Adrenal gland (tissue), 5 donors: ENCODE data around the gene SPTLC2.

ENCODE experiments used
- CTCF ChIP-seq, 6 experiments: fragments of 450-650 bp in 4 of 6; fragments of 200-600 bp in 2 of 6; sonication (generic) in 1 of 6; IDR thresholded peaks; 1 replicate in 5 of 6; 2 replicates in 1 of 6; pipeline versions ENCODE4 v1.5.1 to v1.8.0; 2016 to 2021; ENCODE audit warnings: antibody characterized with exemption in 6 of 6, mild to moderate bottlenecking in 2 of 6, moderate library complexity in 1 of 6
- POLR2A ChIP-seq, 2 donors: fragments of 450-650 bp; IDR thresholded peaks; one replicate each; pipeline ENCODE4 v1.6.1; 2017; ENCODE audit warnings: antibody characterized with exemption in 2 of 2, mild to moderate bottlenecking in 2 of 2, moderate library complexity in 1 of 2
- donor health status: DM: no; HTN: no; CAD: no.

GRCh38 chr14:77599889-77600288 is 16.5 kb downstream of the SPTLC2 start:
- no peak for TF ChIP-seq CTCF (IDR thresholded peaks at IDR 0.05)
- no peak for TF ChIP-seq POLR2A (IDR thresholded peaks at IDR 0.05)
